ENCODE data around the gene TUBA4B. TPM values are rescaled to one million over a fixed set of nuclear protein-coding genes. Genes with fewer than 3 reads are reported as not detected.

The TUBA4B gene
- total and polyA plus RNA-seq, 2 experiments from 2014 or later: not detected

- WGBS, 2 experiments (ENCODE audit: low coverage in 1 of 2, low lambda C conversion rate in 2 of 2, missing lambda C conversion rate in 2 of 2): 82 to 88% methylated on average over 6 of the region's 6 CpGs
- Histone ChIP-seq H3K36me3 (ENCODE audit: low read depth) (peaks cover 2% of the 10 kb centered on the region; the same call in 1 of the 2 replicates), H3K79me2 (ENCODE audit: insufficient read depth) (peaks cover 11% of the 10 kb centered on the region; the same call in 1 of the 2 replicates), H3K27me3 (replicated peaks; ENCODE audit: insufficient read depth) (no peaks in the 10 kb centered on the region), H3K9me2 (ENCODE audit: insufficient read depth) (no peaks in the 10 kb centered on the region), H3K9me3 (ENCODE audit: low read depth) (no peaks in the 10 kb centered on the region), H3F3A (ENCODE audit: insufficient read depth) (peaks cover 17% of the 10 kb centered on the region), H4K20me1 (ENCODE audit: insufficient read depth) (no peaks in the 10 kb centered on the region), H3K4me2 (ENCODE audit: unreplicated experiment) (no peak overlapping the region), H2AFZ (no peak overlapping the region), H3K9ac (no peak overlapping the region), H3K4me3 (no peak overlapping the region), H3K27ac (no peak overlapping the region), H3K4me1 (ENCODE audit: insufficient read depth) (peaks cover 16% of the 10 kb centered on the region)
- in situ Hi-C loops (cut with MboI): no loop called here
- DNase-seq: no peak
- TF ChIP-seq EZH2phosphoT487 (IDR thresholded peaks at IDR 0.05; ENCODE audit: insufficient read depth, low read depth): no peak
- no peak for TF ChIP-seq EZH2 (IDR thresholded peaks at IDR 0.05; ENCODE audit: insufficient read depth, poor library complexity, severe bottlenecking)
These were observed 36.5 kb upstream of the TUBA4B start for GRCh38 chr2:219216535-219216915.

- H3K9me3 ChIP-seq (ENCODE audit: low read depth): no peaks in the 10 kb centered on the region
- peaks cover 16% of the 10 kb centered on the region for H3K4me1 ChIP-seq (ENCODE audit: insufficient read depth)
- H3K4me3 ChIP-seq: peak overlapping the region; percentile 69
- no peaks in the 10 kb centered on the region for H4K20me1 ChIP-seq (ENCODE audit: insufficient read depth)
- peaks cover 11% of the 10 kb centered on the region; the same call in 1 of the 2 replicates for H3K79me2 ChIP-seq (ENCODE audit: insufficient read depth)
- peaks cover 8% of the 10 kb centered on the region; the same call in 1 of the 2 replicates for H3K36me3 ChIP-seq (ENCODE audit: low read depth)
- H3K9me2 ChIP-seq (ENCODE audit: insufficient read depth): no peaks in the 10 kb centered on the region
- DNase-seq: peak; percentile 95
- peak overlapping the region; percentile 75 for H3K4me2 ChIP-seq (ENCODE audit: unreplicated experiment)
- H3K27me3 ChIP-seq (replicated peaks; ENCODE audit: insufficient read depth): no peaks in the 10 kb centered on the region
- H2AFZ ChIP-seq: peak overlapping the region; percentile 33
- 1 to 3% methylated on average over 25 to 33 of the region's 37 CpGs for WGBS, 2 experiments (ENCODE audit: low coverage in 1 of 2, low lambda C conversion rate in 2 of 2, missing lambda C conversion rate in 2 of 2)
- H3F3A ChIP-seq (ENCODE audit: insufficient read depth): peaks cover 17% of the 10 kb centered on the region
- TF ChIP-seq EZH2phosphoT487 (IDR thresholded peaks at IDR 0.05; ENCODE audit: insufficient read depth, low read depth): no peak
- peak overlapping the region; percentile 91 for H3K27ac ChIP-seq
- in situ Hi-C loops (cut with MboI): no loop called here
- H3K9ac ChIP-seq: peak overlapping the region; percentile 83
These were observed 34.8 kb upstream of the TUBA4B start for GRCh38 chr2:219218217-219218731.

GRCh38 chr2:219218732-219219701, 34.0 kb upstream of the TUBA4B start, which contains the start of gene ABCB6:
Gene ABCB6, minus strand, starts transcription at chr2:219218958. Its CDS starts 285 bp downstream, at chr2:219218673.
- Histone ChIP-seq H3K27me3 (replicated peaks; ENCODE audit: insufficient read depth) (no peaks in the 10 kb centered on the region), H3K79me2 (ENCODE audit: insufficient read depth) (peaks cover 11% of the 10 kb centered on the region; the same call in 1 of the 2 replicates), H3K36me3 (ENCODE audit: low read depth) (peaks cover 15% of the 10 kb centered on the region), H3K4me1 (ENCODE audit: insufficient read depth) (peaks cover 16% of the 10 kb centered on the region), H3F3A (ENCODE audit: insufficient read depth) (peaks cover 17% of the 10 kb centered on the region), H2AFZ (peak within 1 kb of the TSS; percentile 35), H3K9me2 (ENCODE audit: insufficient read depth) (no peaks in the 10 kb centered on the region), H4K20me1 (ENCODE audit: insufficient read depth) (no peaks in the 10 kb centered on the region), H3K4me3 (peak within 1 kb of the TSS; percentile 69), H3K4me2 (ENCODE audit: unreplicated experiment) (peak within 1 kb of the TSS; percentile 75), H3K9me3 (ENCODE audit: low read depth) (no peaks in the 10 kb centered on the region), H3K9ac (peak within 1 kb of the TSS; percentile 83), H3K27ac (peak within 1 kb of the TSS; percentile 91)
- peak; percentile 96 for DNase-seq
- WGBS, 2 experiments (ENCODE audit: low coverage in 1 of 2, low lambda C conversion rate in 2 of 2, missing lambda C conversion rate in 2 of 2): 6 to 9% methylated on average over 47 to 67 of the region's 71 CpGs
- TF ChIP-seq EZH2phosphoT487 (IDR thresholded peaks at IDR 0.05; ENCODE audit: insufficient read depth, low read depth): no peak
- in situ Hi-C loops (cut with MboI): no loop called here

- H3K9ac ChIP-seq: peak overlapping the region; percentile 83; the same call in 1 of the 2 replicates
- peaks cover 25% of the 10 kb centered on the region for H3K36me3 ChIP-seq (ENCODE audit: low read depth)
- peaks cover 12% of the 10 kb centered on the region; the same call in 1 of the 2 replicates for H3K79me2 ChIP-seq (ENCODE audit: insufficient read depth)
- WGBS, 2 experiments (ENCODE audit: low coverage in 1 of 2, low lambda C conversion rate in 2 of 2, missing lambda C conversion rate in 2 of 2): 90 to 92% methylated on average over 15 to 18 of the region's 18 CpGs
- no peak overlapping the region for H2AFZ ChIP-seq
- H3K4me1 ChIP-seq (ENCODE audit: insufficient read depth): peaks cover 16% of the 10 kb centered on the region
- H3K4me3 ChIP-seq: no peak overlapping the region
- peak overlapping the region; percentile 91; the same call in 1 of the 2 replicates for H3K27ac ChIP-seq
- H3F3A ChIP-seq (ENCODE audit: insufficient read depth): peaks cover 17% of the 10 kb centered on the region
- H3K4me2 ChIP-seq (ENCODE audit: unreplicated experiment): no peak overlapping the region
- DNase-seq: no peak
- in situ Hi-C loops (cut with MboI): no loop called here
- H3K9me3 ChIP-seq (ENCODE audit: low read depth): no peaks in the 10 kb centered on the region
- H3K9me2 ChIP-seq (ENCODE audit: insufficient read depth): no peaks in the 10 kb centered on the region
- H4K20me1 ChIP-seq (ENCODE audit: insufficient read depth): no peaks in the 10 kb centered on the region
- no peak for TF ChIP-seq EZH2 (IDR thresholded peaks at IDR 0.05; ENCODE audit: insufficient read depth, poor library complexity, severe bottlenecking)
- no peak for TF ChIP-seq EZH2phosphoT487 (IDR thresholded peaks at IDR 0.05; ENCODE audit: insufficient read depth, low read depth)
- no peaks in the 10 kb centered on the region for H3K27me3 ChIP-seq (replicated peaks; ENCODE audit: insufficient read depth)
These were observed 33.1 kb upstream of the TUBA4B start for GRCh38 chr2:219219784-219220532.

Measured in GM23248 (cell line).